Left ventricle myocardium inferior (tissue), 1 donor: ENCODE data around the gene METTL22. TPM values are rescaled to one million over a fixed set of nuclear protein-coding genes. Genes with fewer than 3 reads are reported as not detected.
"Not testable (repeated sequence)": the region's sequence is repeated elsewhere in the genome, so short reads cannot be mapped to it uniquely, and the experiment has no call there.

Source experiments
- DNase-seq: peaks from one replicate; pipeline ENCODE4 v3.0.0-alpha.2; 2020
- H3K27ac ChIP-seq: fragments of 200-600 bp; replicated peaks from 2 replicates; pipeline ENCODE4 v1.8.0; 2021
- H3K27me3 ChIP-seq: fragments of 200-600 bp; 2 replicates; pipeline ENCODE4 v1.8.0; 2021; ENCODE audit warnings: low read depth
- H3K36me3 ChIP-seq: fragments of 200-600 bp; 2 replicates; pipeline ENCODE4 v1.8.0; 2021
- H3K4me1 ChIP-seq: fragments of 200-600 bp; 2 replicates; pipeline ENCODE4 v1.8.0; 2021
- H3K4me3 ChIP-seq: fragments of 200-600 bp; 2 replicates; pipeline ENCODE4 v1.8.0; 2021; ENCODE audit warnings: mild to moderate bottlenecking, moderate library complexity
- H3K9me3 ChIP-seq: fragments of 200-600 bp; replicated peaks from 2 replicates; pipeline ENCODE4 v1.8.0; 2021
- intact Hi-C: fragments of 100-400 bp; cut with micrococcal nuclease; formaldehyde crosslinking; loops from one replicate; pipeline ENCODE4 v1.11.0; 2022
- total RNA-seq: library from RNA; stranded (reverse); fragmentation: NEBNext Ultra II Directional; extraction: Animal tissue kit (Norgen Biotek cat#: 25700); gene quantifications from one replicate; pipeline ENCODE4 v1.2.1, GENCODE V29; 2021
- TF ChIP-seq, protein P1 (sequence below): fragments of 200-600 bp; IDR thresholded peaks from 2 replicates; pipeline ENCODE4 v1.8.0; 2021; ENCODE audit warnings: antibody characterized with exemption, mild to moderate bottlenecking, borderline replicate concordance
- donor health status: DM: no; HTN: yes; CAD: no; lungs with severe emphysema.

Gene METTL22
- total RNA-seq, 1 donor from 2014 or later, result 27.3 TPM

DNA sequence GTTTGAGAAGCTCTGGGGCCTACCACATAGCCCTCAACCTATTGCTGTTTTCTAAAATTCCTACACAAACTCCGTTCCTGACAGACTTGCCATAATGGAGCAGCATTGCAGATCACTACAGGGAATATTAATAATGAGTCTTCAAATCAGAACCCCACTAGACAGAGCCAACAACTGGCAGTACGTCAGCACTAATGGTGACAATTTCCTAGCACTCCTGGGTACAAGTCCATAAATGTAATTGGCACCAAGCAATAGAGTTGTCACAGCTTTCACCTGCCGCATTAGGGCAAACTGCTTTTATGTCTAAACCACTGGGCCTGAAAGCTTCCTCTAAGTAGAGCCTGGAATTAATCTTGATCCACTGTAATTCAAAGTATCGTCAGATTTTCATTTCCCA, 27.4 kb downstream of the METTL22 start:
- H3K36me3 ChIP-seq, result peaks cover 51% of the 10 kb centered on the region
- intact Hi-C loops, result no loop called here
- TF ChIP-seq, protein P1, sequence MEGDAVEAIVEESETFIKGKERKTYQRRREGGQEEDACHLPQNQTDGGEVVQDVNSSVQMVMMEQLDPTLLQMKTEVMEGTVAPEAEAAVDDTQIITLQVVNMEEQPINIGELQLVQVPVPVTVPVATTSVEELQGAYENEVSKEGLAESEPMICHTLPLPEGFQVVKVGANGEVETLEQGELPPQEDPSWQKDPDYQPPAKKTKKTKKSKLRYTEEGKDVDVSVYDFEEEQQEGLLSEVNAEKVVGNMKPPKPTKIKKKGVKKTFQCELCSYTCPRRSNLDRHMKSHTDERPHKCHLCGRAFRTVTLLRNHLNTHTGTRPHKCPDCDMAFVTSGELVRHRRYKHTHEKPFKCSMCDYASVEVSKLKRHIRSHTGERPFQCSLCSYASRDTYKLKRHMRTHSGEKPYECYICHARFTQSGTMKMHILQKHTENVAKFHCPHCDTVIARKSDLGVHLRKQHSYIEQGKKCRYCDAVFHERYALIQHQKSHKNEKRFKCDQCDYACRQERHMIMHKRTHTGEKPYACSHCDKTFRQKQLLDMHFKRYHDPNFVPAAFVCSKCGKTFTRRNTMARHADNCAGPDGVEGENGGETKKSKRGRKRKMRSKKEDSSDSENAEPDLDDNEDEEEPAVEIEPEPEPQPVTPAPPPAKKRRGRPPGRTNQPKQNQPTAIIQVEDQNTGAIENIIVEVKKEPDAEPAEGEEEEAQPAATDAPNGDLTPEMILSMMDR, result no peak
- no peak overlapping the region for H3K4me3 ChIP-seq
- no peak for DNase-seq
- no peaks in the 10 kb centered on the region for H3K9me3 ChIP-seq
- H3K27ac ChIP-seq, result no peak overlapping the region
- H3K27me3 ChIP-seq, result no peaks in the 10 kb centered on the region
- H3K4me1 ChIP-seq, result no peaks in the 10 kb centered on the region

DNA sequence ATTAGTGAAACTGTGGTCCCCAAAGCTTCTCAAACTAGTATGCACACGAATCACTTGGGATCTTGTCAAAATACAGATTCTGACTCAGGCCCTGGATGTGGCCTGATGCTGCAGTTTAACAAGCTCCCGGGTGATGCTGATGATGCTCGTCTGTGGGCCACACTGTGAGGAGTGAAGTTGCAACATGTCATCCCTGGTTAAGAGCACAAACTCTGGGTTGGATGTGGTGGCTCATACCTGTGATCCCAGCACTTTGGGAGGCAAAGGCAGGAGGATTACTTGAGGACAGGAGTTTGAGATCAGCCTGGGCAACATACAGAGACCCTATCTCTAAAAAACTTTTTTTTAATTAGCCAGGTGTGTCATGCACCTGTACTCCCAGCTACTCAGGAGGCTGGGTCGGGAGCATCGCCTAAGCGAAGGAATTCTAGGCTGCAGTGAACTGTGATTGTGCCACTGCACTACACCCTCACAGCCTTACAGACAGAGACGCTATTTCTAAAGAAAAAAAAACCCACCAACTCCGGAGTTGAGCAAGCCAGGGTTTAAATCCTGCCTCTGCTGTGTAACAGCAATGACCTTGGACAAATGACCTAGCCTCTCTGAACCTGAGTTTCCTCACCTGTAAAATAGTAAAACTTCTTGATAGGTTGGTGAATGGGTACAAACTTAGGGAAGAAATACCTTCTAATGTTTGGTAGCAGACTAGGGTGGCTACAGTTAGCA, 28.5 kb downstream of the METTL22 start:
- TF ChIP-seq, protein P1, result no peak
- intact Hi-C loops, result loop anchor here (10.0 kb wide), 1 partner anchor 235 kb away; the partner anchor contains the start of gene LITAFD
- DNase-seq, result no peak

DNA sequence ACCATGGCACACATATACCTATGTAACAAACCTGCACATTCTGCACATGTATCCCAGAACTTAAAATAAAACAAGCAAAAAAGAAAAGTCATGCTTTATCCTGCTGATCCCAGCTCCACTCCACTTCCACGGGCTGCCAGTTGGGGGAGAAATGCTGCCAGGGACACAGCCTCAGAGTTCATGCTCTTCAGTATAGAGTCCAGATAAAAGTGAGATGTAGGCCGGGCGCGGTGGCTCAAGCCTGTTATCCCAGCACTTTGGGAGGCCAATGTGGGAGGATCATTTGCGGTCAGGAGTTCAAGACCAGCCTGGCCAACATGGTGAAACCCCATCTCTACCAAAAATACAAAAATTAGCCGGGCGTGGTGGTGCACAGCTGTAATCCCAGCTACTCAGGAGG, 30.5 kb downstream of the METTL22 start:
- peaks cover 20% of the 10 kb centered on the region for H3K36me3 ChIP-seq
- intact Hi-C loops, result loop anchor here (10.0 kb wide), 1 partner anchor 233 kb away; the partner anchor contains the start of gene LITAFD
- not testable (repeated sequence) for DNase-seq, H3K4me3 ChIP-seq, H3K4me1 ChIP-seq, H3K9me3 ChIP-seq, H3K27ac ChIP-seq, H3K27me3 ChIP-seq
- TF ChIP-seq, protein P1, result peak; percentile 21

More for the DNA sequence above, 28.5 kb downstream of the METTL22 start:
- Histone ChIP-seq H3K27ac (no peak overlapping the region), H3K9me3 (no peaks in the 10 kb centered on the region), H3K4me1 (no peaks in the 10 kb centered on the region), H3K4me3 (no peak overlapping the region), H3K27me3 (no peaks in the 10 kb centered on the region), H3K36me3 (peaks cover 39% of the 10 kb centered on the region)

DNA sequence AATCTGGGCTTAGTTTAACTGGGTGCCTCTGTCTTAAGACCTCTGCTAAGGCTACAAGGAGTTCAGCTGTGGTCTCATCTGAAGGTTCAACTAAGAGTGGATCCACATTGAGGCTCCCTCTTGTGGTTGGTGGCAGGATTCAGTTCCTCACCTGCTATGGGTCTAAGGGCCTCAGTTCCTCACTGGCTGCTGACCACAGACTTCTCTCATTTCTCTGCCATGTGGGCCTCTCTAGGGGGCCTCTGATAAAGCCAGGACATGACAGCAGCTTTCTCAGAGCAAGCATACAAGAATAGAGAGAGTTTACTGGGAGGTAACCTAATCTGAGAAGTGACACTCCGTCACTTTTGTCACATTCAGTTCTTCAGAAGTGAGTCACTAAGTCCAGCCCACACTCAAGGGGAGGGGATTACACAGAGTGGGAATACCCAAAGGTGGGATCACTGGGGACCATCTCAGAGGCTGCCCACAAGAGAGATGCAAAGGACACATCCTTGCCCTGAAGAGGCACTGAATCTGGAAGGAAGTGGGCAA, 33.8 kb downstream of the METTL22 start:
- TF ChIP-seq, protein P1, result peak; percentile 55
- Histone ChIP-seq H3K27me3 (no peaks in the 10 kb centered on the region), H3K4me3 (no peak overlapping the region), H3K27ac (no peak overlapping the region), H3K9me3 (no peaks in the 10 kb centered on the region), H3K36me3 (no peaks in the 10 kb centered on the region), H3K4me1 (no peaks in the 10 kb centered on the region)
- no peak for DNase-seq
- intact Hi-C loops, result loop anchor here (10.0 kb wide), 1 partner anchor 230 kb away; the partner anchor contains the start of gene LITAFD

DNA sequence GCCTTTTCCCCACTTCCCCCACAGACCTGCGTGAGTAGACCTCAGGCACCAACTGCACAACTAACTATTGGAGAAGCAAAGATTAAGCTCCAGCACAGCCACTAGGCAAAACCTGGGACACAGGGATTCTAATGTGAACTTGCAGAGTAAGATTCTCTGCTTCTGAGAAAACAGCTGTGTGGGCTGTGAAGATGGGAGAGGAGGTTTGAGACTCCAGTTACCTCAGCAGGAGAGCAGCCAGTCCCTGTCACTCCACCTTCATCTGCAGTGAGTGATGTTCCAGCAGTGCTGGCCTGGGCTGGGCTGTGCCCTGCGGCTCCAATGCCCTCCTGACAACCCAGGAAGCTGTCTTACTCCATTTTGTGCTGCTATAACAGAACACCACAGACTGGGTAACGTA, 34.9 kb downstream of the METTL22 start:
- H3K27me3 ChIP-seq, result no peaks in the 10 kb centered on the region
- H3K27ac ChIP-seq, result no peak overlapping the region
- H3K36me3 ChIP-seq, result no peaks in the 10 kb centered on the region
- no peak for DNase-seq
- intact Hi-C loops, result loop anchor here (10.0 kb wide), 1 partner anchor 228 kb away; the partner anchor contains the start of gene LITAFD
- H3K4me3 ChIP-seq, result no peak overlapping the region
- H3K9me3 ChIP-seq, result no peaks in the 10 kb centered on the region
- H3K4me1 ChIP-seq, result peaks cover 4% of the 10 kb centered on the region
- TF ChIP-seq, protein P1, result no peak
